T1000 (cell line): ENCODE results near the gene SSBP4.
A peak's percentile ranks its signal among the peaks of the same experiment; 100 is the strongest.

Experiments
- DNase-seq: peaks from one replicate; lab custom pipeline; 2025; ENCODE audit warnings: mixed read lengths; lab: John Stamatoyannopoulos, UW

Gene SSBP4

DNA sequence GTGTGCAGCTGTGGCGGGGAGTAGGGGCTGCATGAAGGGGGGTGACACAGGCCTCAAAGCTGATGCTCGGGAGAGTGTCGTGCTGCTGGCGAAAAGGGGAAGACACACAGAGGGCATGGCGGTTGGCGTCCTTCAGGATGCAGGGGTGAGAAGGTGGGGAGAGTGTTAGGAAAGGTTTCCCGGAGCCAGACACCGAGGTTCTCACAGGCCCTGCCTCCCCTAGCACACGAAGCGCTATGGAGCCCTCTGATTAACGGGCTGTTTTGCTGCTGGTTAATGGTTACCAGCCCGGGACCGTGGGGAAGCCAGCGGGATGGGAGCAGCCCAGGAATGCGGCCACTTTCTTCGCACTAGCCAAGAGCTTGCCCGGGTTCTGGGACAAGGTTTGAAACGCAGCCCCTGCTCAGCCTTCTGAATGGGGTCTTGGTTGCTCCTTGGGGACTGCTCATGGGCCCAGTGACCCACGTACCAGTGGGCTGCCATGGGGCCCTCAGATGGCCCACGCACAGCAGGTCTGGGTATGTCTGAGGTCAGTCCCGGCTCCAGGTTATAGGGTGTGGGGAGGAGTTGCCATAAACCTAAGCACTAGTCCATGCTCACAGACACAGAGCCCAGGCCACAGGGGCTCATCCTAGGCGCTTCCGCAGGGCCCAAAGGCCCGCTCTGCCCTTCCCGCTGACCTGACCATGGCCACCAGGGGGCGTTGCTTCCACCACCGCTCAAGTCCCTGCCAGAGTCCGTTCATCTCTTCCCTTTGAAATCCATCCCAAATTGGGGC lies 50.1 kb downstream of the SSBP4 start:
- peak; percentile 27 for DNase-seq

DNA sequence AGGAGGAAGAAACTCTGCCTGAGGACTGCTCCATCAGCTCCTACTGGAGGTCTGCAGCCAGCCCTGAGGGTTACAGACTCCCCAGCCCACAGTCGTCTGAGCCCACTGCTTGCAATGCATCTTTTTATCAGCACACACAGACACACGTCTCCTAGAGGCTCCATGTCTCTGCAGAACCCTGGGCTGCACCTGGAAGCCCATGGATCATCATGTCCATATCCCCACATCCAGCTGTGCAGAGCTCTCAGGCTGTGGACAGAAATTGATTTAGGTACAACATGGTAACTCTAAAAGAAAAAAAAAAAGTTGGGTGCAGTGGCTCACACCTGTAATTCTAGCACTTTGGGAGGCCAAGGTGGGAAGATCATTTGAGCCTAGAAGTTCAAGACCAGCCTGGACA lies 51.6 kb downstream of the SSBP4 start:
- no peak for DNase-seq

- DNase-seq: no peak
Measured at GRCh38 chr19:18473003-18473705, 54.0 kb downstream of the SSBP4 start.

DNA sequence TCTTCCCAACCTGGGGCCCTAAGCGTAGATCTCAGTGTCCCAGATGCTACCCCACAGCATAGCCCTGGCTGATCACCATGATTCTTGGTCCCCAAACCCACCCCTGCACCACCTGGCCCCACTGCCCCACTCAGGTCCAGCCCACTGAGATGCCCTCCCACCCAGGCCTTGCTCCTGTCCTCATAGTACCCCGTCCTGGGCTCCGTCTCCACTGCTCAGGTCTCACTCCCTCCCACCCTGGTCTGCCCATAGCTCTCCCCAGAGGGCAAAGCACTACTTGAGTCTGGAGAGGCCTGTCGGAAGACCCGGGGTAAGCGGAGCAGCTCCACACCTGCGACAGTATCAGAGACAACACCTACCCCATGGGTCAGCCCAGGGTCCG lies 54.5 kb downstream of the SSBP4 start:
- DNase-seq: no peak

DNA sequence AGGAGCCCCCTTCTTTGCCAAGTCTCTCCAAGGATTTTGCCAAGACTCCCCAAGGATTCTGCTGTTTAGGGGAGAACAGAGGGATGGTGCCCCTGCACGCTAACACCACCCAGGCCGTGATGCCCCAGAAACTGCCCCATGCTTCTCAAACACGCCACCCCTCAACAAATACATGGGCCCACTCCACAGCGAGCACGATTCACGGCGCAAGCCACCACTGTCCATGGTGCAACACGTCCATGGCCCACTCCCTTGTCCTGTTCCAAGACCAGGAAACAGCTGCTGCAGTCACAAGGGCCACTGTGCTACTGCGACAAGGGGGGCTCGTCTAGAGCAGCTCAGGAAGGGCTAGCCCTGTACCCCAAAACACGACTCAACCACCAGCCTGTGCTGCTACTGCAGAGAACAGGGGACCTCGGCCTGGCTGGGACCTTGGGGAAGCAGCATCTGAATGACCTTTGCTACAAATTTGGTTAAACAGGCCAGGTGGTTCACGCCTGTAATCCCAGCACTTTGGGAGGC lies 55.2 kb downstream of the SSBP4 start:
- no peak for DNase-seq

GRCh38 chr19:18475004-18475453 lies 55.8 kb downstream of the SSBP4 start:
- DNase-seq: no peak

DNA sequence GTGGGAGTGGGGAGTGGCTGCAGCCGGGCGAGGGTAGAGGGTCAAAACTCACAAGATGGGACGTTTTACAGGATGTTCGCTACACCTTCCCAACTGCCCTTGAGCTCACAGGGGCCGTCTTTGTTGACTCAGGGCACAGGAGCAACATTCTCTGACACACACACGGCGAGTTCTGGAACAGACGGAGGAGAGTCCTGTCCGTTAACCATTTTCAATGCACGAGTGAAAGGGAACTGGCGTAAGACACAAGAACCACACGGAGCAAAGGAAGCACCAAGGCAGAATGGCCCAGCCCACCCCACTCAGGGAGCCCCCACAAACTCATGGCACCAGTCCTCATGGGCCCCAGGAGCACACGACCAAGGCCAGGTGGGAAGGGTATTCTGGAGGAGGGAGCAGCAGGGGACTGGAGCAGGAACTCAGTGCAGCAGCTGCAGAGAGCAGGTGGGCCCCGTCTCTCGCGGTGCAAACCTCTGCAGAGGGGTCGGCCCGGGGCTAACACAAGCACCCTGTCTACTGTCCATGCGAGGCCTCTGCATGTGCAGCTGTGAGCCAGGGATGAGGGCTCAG lies 56.6 kb downstream of the SSBP4 start:
- no peak for DNase-seq

DNA sequence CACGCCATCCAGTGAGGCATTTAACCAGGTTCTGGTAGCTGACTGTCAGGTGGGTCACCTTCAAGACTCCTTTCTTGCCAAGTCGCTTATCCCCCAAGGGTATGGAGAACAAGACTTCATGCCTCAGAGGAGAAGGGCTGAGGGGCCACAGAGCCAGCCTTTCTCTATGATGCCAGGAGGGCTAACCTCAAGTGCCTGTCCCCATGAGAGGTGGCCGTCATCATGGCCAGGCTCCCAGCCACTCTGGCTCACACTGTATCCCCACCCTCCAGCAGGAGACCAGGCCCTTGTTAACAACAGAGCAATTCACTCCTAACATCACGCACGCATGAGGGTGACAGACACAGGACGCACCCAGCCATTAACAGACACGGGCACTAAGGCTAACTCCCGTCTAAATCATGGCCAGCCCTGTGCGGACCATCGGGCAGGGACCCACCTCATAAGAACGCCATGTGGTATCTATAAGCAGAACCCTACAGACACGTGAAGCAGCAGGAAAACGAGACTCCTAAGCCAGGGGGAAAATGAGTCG lies 57.4 kb downstream of the SSBP4 start:
- DNase-seq: no peak

GRCh38 chr19:18477042-18477779 lies 58.0 kb downstream of the SSBP4 start:
- no peak for DNase-seq

- no peak for DNase-seq
Measured at GRCh38 chr19:18477974-18478373, 58.8 kb downstream of the SSBP4 start.

DNA sequence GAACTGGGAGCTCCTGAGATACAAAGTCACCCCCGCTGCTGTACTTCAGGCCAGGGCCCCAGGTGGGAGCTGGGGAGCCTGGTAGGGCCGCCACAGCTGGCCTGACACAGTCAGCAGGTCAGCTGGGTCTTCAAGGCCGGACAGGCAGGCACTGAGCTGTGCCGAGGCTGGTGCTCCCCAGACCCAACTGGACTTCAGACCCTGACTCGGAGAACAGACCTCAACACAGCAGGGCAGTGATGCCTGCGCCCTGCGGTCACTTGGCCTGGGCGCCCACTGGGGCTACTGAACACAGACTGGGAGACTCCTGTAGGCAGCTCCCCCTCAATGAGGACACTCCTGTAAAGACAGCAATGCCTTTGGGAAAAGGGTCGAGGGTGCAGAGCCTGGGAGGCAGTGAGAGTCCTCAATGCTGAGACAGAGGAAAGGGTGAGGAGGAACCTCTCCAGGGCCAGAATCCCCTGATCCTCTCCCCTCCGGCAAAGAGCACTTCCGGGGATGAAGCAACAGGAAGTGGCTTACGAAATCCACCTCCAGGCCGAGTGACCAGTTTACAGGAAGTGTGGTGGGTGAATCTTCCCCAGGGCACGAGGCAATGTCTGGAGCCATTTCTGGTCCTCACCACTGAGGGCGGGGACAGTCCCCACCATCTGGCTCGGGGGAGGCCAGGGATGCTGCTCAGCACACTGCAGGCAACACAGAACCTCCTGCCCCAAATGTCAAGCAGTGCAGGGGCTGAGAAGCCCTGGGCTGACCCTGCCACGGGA lies 59.5 kb downstream of the SSBP4 start:
- peak; percentile 56 for DNase-seq

GRCh38 chr19:18480006-18480691 lies 61.0 kb downstream of the SSBP4 start:
- DNase-seq: no peak

DNA sequence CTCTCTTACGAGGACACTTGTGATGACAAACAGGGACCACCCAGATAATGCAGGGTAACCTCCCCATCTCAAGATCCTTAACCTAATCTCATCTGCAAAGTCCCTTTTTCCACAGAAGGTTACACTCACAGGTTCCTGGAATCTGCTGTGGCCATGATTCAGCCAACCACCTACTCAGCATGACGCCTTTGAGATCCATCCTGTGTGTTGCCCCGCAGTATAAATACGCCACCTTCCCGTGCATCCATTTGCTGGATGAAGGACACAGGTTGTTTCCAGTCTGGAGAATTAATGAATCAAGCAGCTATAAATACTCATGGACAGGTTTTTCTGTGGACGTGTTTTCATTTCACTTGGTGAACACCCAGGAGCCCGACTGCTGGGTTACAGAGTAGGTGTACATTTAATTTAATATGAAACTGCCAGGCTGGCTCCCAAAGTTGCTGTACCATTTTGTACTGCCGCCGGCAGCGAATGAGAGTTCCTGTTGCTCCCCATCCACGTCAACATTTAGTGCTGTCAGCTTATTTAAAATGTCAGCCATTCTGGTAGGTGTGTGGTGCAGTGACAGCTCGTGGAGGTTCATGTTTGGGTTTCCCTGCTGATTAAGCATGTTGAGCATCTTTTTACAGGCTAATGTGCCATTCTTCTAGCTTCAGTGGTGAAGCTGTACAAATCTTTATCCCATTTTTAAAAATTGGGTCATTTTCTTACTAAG lies 62.5 kb downstream of the SSBP4 start:
- no peak for DNase-seq

- no peak for DNase-seq
Measured at GRCh38 chr19:18483119-18483890, 64.1 kb downstream of the SSBP4 start.
